MM.1S (cell line): ENCODE results near the gene GGPS1.

Experiments used
- DNase-seq: peaks from one replicate; pipeline ENCODE4 v3.0.0-alpha.2; 2015
- H2AFZ ChIP-seq: fragments of 300-600 bp; sonication (generic); 2 replicates; pipeline ENCODE4 v1.6.0; 2016; ENCODE audit warnings: antibody characterized with exemption, low read length
- H3F3A ChIP-seq: fragments of 300-600 bp; sonication (generic); 2 replicates; pipeline ENCODE4 v1.6.1; 2016; ENCODE audit warnings: mild to moderate bottlenecking, antibody characterized with exemption, low read length, moderate library complexity, mixed read lengths; ENCODE audit not compliant: insufficient read depth
- H3K27ac ChIP-seq: fragments of 300-600 bp; sonication (generic); 2 replicates; pipeline ENCODE4 v1.5.1; 2016; ENCODE audit warnings: mild to moderate bottlenecking, low read length
- H3K27me3 ChIP-seq: fragments of 300-600 bp; sonication (generic); replicated peaks from 2 replicates; pipeline ENCODE4 v1.6.0; 2016; ENCODE audit warnings: low read length; ENCODE audit not compliant: insufficient read depth
- H3K36me3 ChIP-seq: fragments of 300-600 bp; sonication (generic); replicated peaks from 2 replicates; pipeline ENCODE4 v1.6.1; 2016; ENCODE audit warnings: mild to moderate bottlenecking, low read length, mixed read lengths; ENCODE audit not compliant: insufficient read depth
- H3K4me1 ChIP-seq: fragments of 300-600 bp; sonication (generic); 2 replicates; pipeline ENCODE4 v1.6.1; 2016; ENCODE audit warnings: low read length, mixed read lengths
- H3K4me2 ChIP-seq: fragments of 300-600 bp; sonication (generic); 2 replicates; pipeline ENCODE4 v1.6.0; 2016; ENCODE audit warnings: low read depth, low read length
- H3K4me3 ChIP-seq: fragments of 300-600 bp; sonication (generic); 2 replicates; pipeline ENCODE4 v1.5.1; 2016; ENCODE audit warnings: low read length, mixed read lengths
- H3K79me2 ChIP-seq: fragments of 300-600 bp; sonication (generic); 2 replicates; pipeline ENCODE4 v1.6.1; 2016; ENCODE audit warnings: mixed run types, low read length, mixed read lengths
- H3K9ac ChIP-seq: fragments of 300-600 bp; sonication (generic); 2 replicates; pipeline ENCODE4 v1.6.1; 2016; ENCODE audit warnings: low read length, mixed read lengths
- H3K9me2 ChIP-seq: fragments of 300-600 bp; sonication (generic); replicated peaks from 2 replicates; pipeline ENCODE4 v1.6.1; 2016; ENCODE audit warnings: mild to moderate bottlenecking, low read length, mixed read lengths; ENCODE audit not compliant: insufficient read depth
- H3K9me3 ChIP-seq: fragments of 300-600 bp; sonication (generic); replicated peaks from 2 replicates; pipeline ENCODE4 v1.6.1; 2016; ENCODE audit warnings: mild to moderate bottlenecking, low read length, mixed read lengths; ENCODE audit not compliant: insufficient read depth
- H4K20me1 ChIP-seq: fragments of 300-600 bp; sonication (generic); 2 replicates; pipeline ENCODE4 v1.6.1; 2016; ENCODE audit warnings: mild to moderate bottlenecking, low read length, moderate library complexity, mixed read lengths; ENCODE audit not compliant: insufficient read depth
- CTCF ChIP-seq: fragments of 300-600 bp; sonication (generic); IDR thresholded peaks from 2 replicates; pipeline ENCODE4 v1.5.1; 2016; ENCODE audit warnings: antibody characterized with exemption, low read length, mixed read lengths
- EZH2 ChIP-seq: fragments of 300-600 bp; sonication (generic); optimal IDR thresholded peaks from 2 replicates; pipeline ENCODE3; 2017; ENCODE audit warnings: low read depth, mild to moderate bottlenecking, antibody characterized with exemption, low read length, mixed read lengths
- EZH2phosphoT487 ChIP-seq: fragments of 300-600 bp; sonication (generic); IDR thresholded peaks from 2 replicates; pipeline ENCODE4 v1.6.1; 2018; ENCODE audit warnings: antibody characterized with exemption, low read length

Gene GGPS1

GRCh38 chr1:235336903-235337302, 8.5 kb downstream of the GGPS1 start:
- no peaks in the 10 kb centered on the region for H4K20me1 ChIP-seq
- H3K4me2 ChIP-seq = 0 out of 2 replicates have a peak overlapping the region, but pooled peaks have one; percentile 8
- H3F3A ChIP-seq = no peaks in the 10 kb centered on the region
- H3K79me2 ChIP-seq = peaks cover 17% of the 10 kb centered on the region
- H3K4me1 ChIP-seq = peaks cover 6% of the 10 kb centered on the region; the same call in 1 of the 2 replicates
- H3K36me3 ChIP-seq = no peaks in the 10 kb centered on the region
- peak; percentile 64 for DNase-seq
- H3K9ac ChIP-seq = no peak overlapping the region
- TF ChIP-seq CTCF = no peak
- H3K9me3 ChIP-seq = no peaks in the 10 kb centered on the region
- H3K27me3 ChIP-seq = no peaks in the 10 kb centered on the region
- no peak overlapping the region for H3K4me3 ChIP-seq
- no peak overlapping the region for H2AFZ ChIP-seq
- H3K9me2 ChIP-seq = no peaks in the 10 kb centered on the region
- H3K27ac ChIP-seq = no peak overlapping the region

- Histone ChIP-seq H3K27me3 (no peaks in the 10 kb centered on the region), H3K4me3 (no peak overlapping the region), H3K9ac (no peak overlapping the region), H3K4me2 (no peak overlapping the region), H3K36me3 (no peaks in the 10 kb centered on the region), H3F3A (no peaks in the 10 kb centered on the region), H3K79me2 (no peaks in the 10 kb centered on the region), H2AFZ (no peak overlapping the region), H3K27ac (no peak overlapping the region), H3K9me2 (no peaks in the 10 kb centered on the region), H3K9me3 (no peaks in the 10 kb centered on the region), H4K20me1 (no peaks in the 10 kb centered on the region), H3K4me1 (peaks cover 6% of the 10 kb centered on the region; the same call in 1 of the 2 replicates)
- DNase-seq = no peak
- TF ChIP-seq CTCF (no peak), EZH2phosphoT487 (no peak)
Observed at GRCh38 chr1:235339746-235340145, 11.4 kb downstream of the GGPS1 start.

GRCh38 chr1:235341334-235341733, 13.0 kb downstream of the GGPS1 start:
- Histone ChIP-seq H3K9me2 (no peaks in the 10 kb centered on the region), H3K79me2 (no peaks in the 10 kb centered on the region), H3K27me3 (no peaks in the 10 kb centered on the region), H3F3A (no peaks in the 10 kb centered on the region), H3K4me1 (peaks cover 6% of the 10 kb centered on the region; the same call in 1 of the 2 replicates), H3K9ac (no peak overlapping the region), H3K9me3 (no peaks in the 10 kb centered on the region), H2AFZ (no peak overlapping the region), H3K27ac (no peak overlapping the region), H4K20me1 (no peaks in the 10 kb centered on the region), H3K4me2 (no peak overlapping the region), H3K4me3 (no peak overlapping the region), H3K36me3 (no peaks in the 10 kb centered on the region)
- no peak for DNase-seq
- TF ChIP-seq EZH2phosphoT487 (no peak), EZH2 (no peak), CTCF (no peak)
